Heart left ventricle (tissue), 16 donors: ENCODE measurements around the gene TMEM236. TPM values are rescaled to one million over a fixed set of nuclear protein-coding genes. Genes with fewer than 3 reads are reported as not detected.

Experiments used
- ATAC-seq, 4 donors: fragments of 200-7000 bp; cut with Tn5 transposase; one replicate each; pipeline ENCODE4 v1.9.1; 2020 to 2022; ENCODE audit warnings: moderate library complexity in 4 of 4, mild to moderate bottlenecking in 3 of 4, moderate number of reproducible peaks in 1 of 4
- DNase-seq, 5 donors: peaks; one replicate each; pipeline ENCODE4 v3.0.0-alpha.2; 2020
- H3K27ac ChIP-seq, 12 donors: fragments of 200-600 bp; sonication (generic) in 4 of 12; one replicate each; pipeline versions ENCODE4 v1.5.0 to v1.8.0; 2016 to 2022; ENCODE audit warnings: mild to moderate bottlenecking in 2 of 12
- H3K27me3 ChIP-seq, 9 donors: fragments of 200-600 bp; sonication (generic) in 2 of 9; one replicate each; pipeline versions ENCODE4 v1.5.1 to v1.8.0; 2016 to 2022; ENCODE audit warnings: mild to moderate bottlenecking in 3 of 9
- H3K36me3 ChIP-seq, 9 donors: fragments of 200-600 bp; sonication (generic) in 2 of 9; one replicate each; pipeline versions ENCODE4 v1.5.0 to v1.8.0; 2018 to 2022; ENCODE audit warnings: mild to moderate bottlenecking in 2 of 9
- H3K4me1 ChIP-seq, 12 donors: fragments of 200-600 bp; sonication (generic) in 4 of 12; one replicate each; pipeline versions ENCODE4 v1.5.0 to v1.8.0; 2016 to 2022; ENCODE audit warnings: mild to moderate bottlenecking in 3 of 12
- H3K4me3 ChIP-seq, 12 donors: fragments of 200-600 bp; sonication (generic) in 4 of 12; one replicate each; pipeline versions ENCODE4 v1.5.0 to v1.8.0; 2017 to 2022; ENCODE audit warnings: mild to moderate bottlenecking in 9 of 12, moderate library complexity in 4 of 12
- H3K9me3 ChIP-seq, 12 donors: fragments of 200-600 bp; sonication (generic) in 4 of 12; one replicate each; pipeline versions ENCODE4 v1.5.0 to v1.8.0; 2016 to 2022; ENCODE audit warnings: mild to moderate bottlenecking in 1 of 12
- CTCF ChIP-seq, 12 donors: fragments of 200-600 bp; sonication (generic) in 4 of 12; IDR thresholded peaks; one replicate each; pipeline versions ENCODE4 v1.5.0 to v1.8.0; 2018 to 2022; ENCODE audit warnings: antibody characterized with exemption in 12 of 12, mild to moderate bottlenecking in 5 of 12
- POLR2A ChIP-seq, 2 donors: fragments of 450-650 bp; IDR thresholded peaks; one replicate each; pipeline ENCODE4 v1.6.1; 2017; ENCODE audit warnings: antibody characterized with exemption in 2 of 2, mild to moderate bottlenecking in 2 of 2, moderate library complexity in 2 of 2
- WGBS, 4 donors: extraction: QIAGEN DNeasy Blood & Tissue Kit in 2 of 4; methylation state at CpG; one replicate each; pipeline versions ENCODE4 v1.1.5 to v1.1.7; 2013 to 2018; 5-methylcytosine and 5-hydroxymethylcytosine counted together
- intact Hi-C, 10 donors: fragments of 100-400 bp; cut with DNase I; formaldehyde crosslinking; loops; one replicate each; pipeline versions ENCODE4 v1.11.1 to v1.14.2; 2022
- polyA plus RNA-seq, 2 donors: library from polyadenylated mRNA; stranded (reverse); fragments of 200-250 nt; gene quantifications; one replicate each; pipeline ENCODE4 v1.2.3, GENCODE V29; 2013
- total RNA-seq, 9 donors: library from RNA; depleted of rRNA in 2 of 9; stranded (reverse); fragments of >200 nt in 2 of 9; fragmentation: NEBNext Ultra II Directional in 3 of 9; extraction: Animal tissue kit (Norgen Biotek cat#: 25700) in 3 of 9; gene quantifications; one replicate each; pipeline versions ENCODE4 v1.1.0 to v1.2.4, GENCODE V29; 2016 to 2023
- donor health status: ischemic (EF 13 %, LVEDD 7.1; RV severe dilation, severe dysfunction).
- donor health status: healthy with polysubstance abuse.
- donor health status: DM: no; HTN: yes; CAD: no.
- donor health status: DM: no; HTN: no; CAD: no.
- donor health status: ischemic (EF 25% LVEDD 6.9; RV normal size, moderate dysfunction).
- donor health status: ischemic (EF 25% LVEDD 5.7; RV mildly dilated, moderate dysfunction).
- donor health status: healthy.
- donor health status: DM: yes; HTN: yes; CAD: no.
- donor health status: ischemic (EF 35%, LVEDD 5.7; RV mildly dilated, moderate dysfunction).
- donor health status: nonischemic (EF 11% LVEDD 7.7; RV severe dilation, severe dysfunction).
- donor health status: DM: yes; HTN: yes; CAD: no.
- donor health status: PGD.
- donor health status: ischemic (EF 29% LVEDD 5.4; RV normal size, mild dysfunction).
- donor health status: nonischemic (EF 23%, LVEDD 6.1; RV moderate dilation, normal function).

Gene TMEM236
- total and polyA plus RNA-seq, 11 donors, result 0.09 to 3.2 (median 0.38) TPM

GRCh38 chr10:17820943-17821342 lies 68.9 kb downstream of the TMEM236 start:
- intact Hi-C loops, result no loop called here
- H3K4me1 ChIP-seq, result peaks cover 0 to 51% (median 0%) of the 10 kb centered on the region in 12 donors
- DNase-seq (no peak), ATAC-seq (no peak)
- H3K36me3 ChIP-seq, result peaks cover 0 to 23% (median 0%) of the 10 kb centered on the region in 9 donors
- 83 to 89% (median 88%) methylated on average over 3 of the region's 3 CpGs for WGBS, 4 donors
- H3K27ac ChIP-seq, result peak overlapping the region in 1 of 12 donors; percentile 48
- TF ChIP-seq CTCF (IDR thresholded peaks at IDR 0.05), result no peak
- no peak for TF ChIP-seq POLR2A (IDR thresholded peaks at IDR 0.05)
- no peak overlapping the region for H3K4me3 ChIP-seq
- no peaks in the 10 kb centered on the region for H3K27me3 ChIP-seq
- H3K9me3 ChIP-seq, result no peaks in the 10 kb centered on the region

- DNase-seq, result no peak
- H3K27me3 ChIP-seq, result no peaks in the 10 kb centered on the region
- peak overlapping the region in 1 of 12 donors; percentile 48 for H3K27ac ChIP-seq
- no peak for ATAC-seq
- WGBS, 4 donors, result 42 to 73% (median 67%) methylated on average over 1 of the region's 1 CpG
- H3K4me3 ChIP-seq, result no peak overlapping the region
- H3K9me3 ChIP-seq, result no peaks in the 10 kb centered on the region
- intact Hi-C loops, result no loop called here
- peaks cover 0 to 46% (median 0%) of the 10 kb centered on the region in 12 donors for H3K4me1 ChIP-seq
- TF ChIP-seq POLR2A (IDR thresholded peaks at IDR 0.05) (no peak), CTCF (IDR thresholded peaks at IDR 0.05) (no peak)
- peaks cover 0 to 23% (median 0%) of the 10 kb centered on the region in 9 donors for H3K36me3 ChIP-seq
Observed at GRCh38 chr10:17821893-17822292, 69.9 kb downstream of the TMEM236 start.

GRCh38 chr10:17831341-17831740 lies 79.3 kb downstream of the TMEM236 start:
- DNase-seq (no peak), ATAC-seq (no peak)
- peak overlapping the region in 1 of 12 donors; percentile 38 for H3K27ac ChIP-seq
- WGBS, 4 donors, result 89 to 94% (median 91%) methylated on average over 1 of the region's 1 CpG
- H3K4me3 ChIP-seq, result no peak overlapping the region
- H3K4me1 ChIP-seq, result peaks cover 0 to 20% (median 0%) of the 10 kb centered on the region in 12 donors
- H3K27me3 ChIP-seq, result no peaks in the 10 kb centered on the region
- H3K36me3 ChIP-seq, result peaks cover 0 to 26% (median 0%) of the 10 kb centered on the region in 9 donors
- TF ChIP-seq POLR2A (IDR thresholded peaks at IDR 0.05) (no peak), CTCF (IDR thresholded peaks at IDR 0.05) (no peak)
- no peaks in the 10 kb centered on the region for H3K9me3 ChIP-seq
- intact Hi-C loops, result no loop called here

GRCh38 chr10:17831896-17832295 lies 79.9 kb downstream of the TMEM236 start:
- no peak for TF ChIP-seq CTCF (IDR thresholded peaks at IDR 0.05)
- no peak for TF ChIP-seq POLR2A (IDR thresholded peaks at IDR 0.05)
- Histone ChIP-seq H3K4me3 (no peak overlapping the region), H3K9me3 (no peaks in the 10 kb centered on the region), H3K36me3 (peaks cover 0 to 26% (median 0%) of the 10 kb centered on the region in 9 donors), H3K27ac (peak overlapping the region in 1 of 12 donors; percentile 38), H3K27me3 (no peaks in the 10 kb centered on the region), H3K4me1 (peaks cover 0 to 25% (median 2%) of the 10 kb centered on the region in 12 donors)
- WGBS, 4 donors, result 83 to 89% (median 87%) methylated on average over 6 of the region's 6 CpGs
- ATAC-seq (no peak), DNase-seq (no peak)
- intact Hi-C loops, result no loop called here
